H1 (cell line): ENCODE measurements around the gene C20orf202. TPM values are rescaled to one million over a fixed set of nuclear protein-coding genes. Genes with fewer than 3 reads are reported as not detected.

Experiments
- CTCF ChIA-PET: fragments of 300-600 bp; sonication (Branson Sonifier 250); formaldehyde crosslinking; loops from one replicate; lab custom pipeline; 2021; ENCODE audit not compliant: partially characterized antibody; lab: Charles Lee
- POLR2A ChIA-PET: fragments of 300-600 bp; sonication (Branson Sonifier 250); formaldehyde crosslinking; loops from one replicate; lab custom pipeline; 2021; ENCODE audit warnings: inconsistent platforms; ENCODE audit not compliant: partially characterized antibody; lab: Charles Lee
- DNase-seq, 2 experiments: peaks; one replicate each; pipeline versions ENCODE4 v3.0.0 to v3.0.0-alpha.2; 2010 to 2022; ENCODE audit warnings: low spot score in 2 of 2, low read depth in 1 of 2, mixed read lengths in 1 of 2
- FAIRE-seq: peaks from 2 replicates; lab custom pipeline; 2011; peaks lifted over from hg19 to GRCh38; lab: Jason Lieb, UNC
- H2AFZ ChIP-seq: 2 replicates; pipeline ENCODE4 v1.8.1; 2012; ENCODE audit warnings: low read length, inconsistent platforms
- H2AK5ac ChIP-seq: 2 replicates; pipeline ENCODE4 v1.6.1; 2013; ENCODE audit warnings: low read depth, low read length
- H2BK120ac ChIP-seq: replicated peaks from 2 replicates; pipeline ENCODE3; 2013; ENCODE audit warnings: low read depth, low read length, inconsistent platforms
- H2BK12ac ChIP-seq: 2 replicates; pipeline ENCODE4 v1.6.1; 2013; ENCODE audit warnings: low read depth, low read length
- H2BK15ac ChIP-seq: 2 replicates; pipeline ENCODE4 v1.6.1; 2013; ENCODE audit warnings: low read length
- H2BK20ac ChIP-seq: 2 replicates; pipeline ENCODE4 v1.6.1; 2013; ENCODE audit warnings: low read length
- H2BK5ac ChIP-seq: 2 replicates; pipeline ENCODE4 v1.6.1; 2013; ENCODE audit warnings: low read depth, low read length
- H3K14ac ChIP-seq: 2 replicates; pipeline ENCODE4 v1.6.1; 2013; ENCODE audit warnings: inconsistent platforms; ENCODE audit not compliant: insufficient read length
- H3K18ac ChIP-seq: 2 replicates; pipeline ENCODE4 v1.6.1; 2013; ENCODE audit warnings: low read length; ENCODE audit errors: extremely low read depth
- H3K23ac ChIP-seq: 2 replicates; pipeline ENCODE4 v1.6.1; 2013; ENCODE audit warnings: inconsistent platforms; ENCODE audit not compliant: insufficient read length
- H3K23me2 ChIP-seq: 2 replicates; pipeline ENCODE4 v1.6.1; 2013; ENCODE audit warnings: low read depth, low read length
- H3K27ac ChIP-seq: 2 replicates; pipeline ENCODE4 v1.6.1; 2011; ENCODE audit warnings: low read depth, low read length, inconsistent platforms
- H3K27me3 ChIP-seq, 4 experiments: replicated peaks in 1 of 4; 1 replicate in 1 of 4; 2 replicates in 3 of 4; pipeline versions ENCODE4 v1.6.1 to v1.8.1; 2011 to 2013; ENCODE audit warnings: low read length in 3 of 4, mild to moderate bottlenecking in 3 of 4, inconsistent platforms in 2 of 4, mixed read lengths in 2 of 4, moderate library complexity in 1 of 4; ENCODE audit not compliant: control insufficient read depth in 3 of 4, insufficient read depth in 3 of 4; ENCODE audit errors: extremely low read depth in 1 of 4
- H3K36me3 ChIP-seq, 4 experiments: 2 replicates each; pipeline versions ENCODE4 v1.6.1 to v1.8.1; 2011 to 2013; ENCODE audit warnings: mild to moderate bottlenecking in 4 of 4, low read length in 3 of 4, moderate library complexity in 2 of 4, control low read depth in 1 of 4, inconsistent platforms in 1 of 4; ENCODE audit not compliant: insufficient read depth in 4 of 4, control insufficient read depth in 2 of 4
- H3K4ac ChIP-seq: replicated peaks from 2 replicates; pipeline ENCODE3; 2013; ENCODE audit warnings: low read length, low read depth, mixed read lengths, inconsistent platforms; ENCODE audit not compliant: insufficient read length
- H3K4me1 ChIP-seq, 4 experiments: replicated peaks in 1 of 4; 1 replicate in 1 of 4; 2 replicates in 3 of 4; pipeline versions ENCODE4 v1.6.1 to v1.8.1; 2011 to 2013; ENCODE audit warnings: low read length in 3 of 4, inconsistent platforms in 2 of 4, mixed read lengths in 1 of 4; ENCODE audit not compliant: insufficient read depth in 4 of 4, control insufficient read depth in 3 of 4
- H3K4me2 ChIP-seq, 2 experiments: 2 replicates each; pipeline versions ENCODE4 v1.6.1 to v1.8.1; 2011 to 2013; ENCODE audit warnings: low read depth in 2 of 2, low read length in 2 of 2, control low read depth in 1 of 2, inconsistent platforms in 1 of 2, mild to moderate bottlenecking in 1 of 2; ENCODE audit not compliant: insufficient read depth in 1 of 2
- H3K4me3 ChIP-seq, 4 experiments: fragments of 200-600, 300-600 bp in 1 of 4; sonication (generic), shearing (Covaris generic), sonication (Bioruptor Twin) in 1 of 4; 2 replicates each; pipeline versions ENCODE4 v1.5.1 to v1.8.1; 2011 to 2016; ENCODE audit warnings: low read length in 4 of 4, low read depth in 3 of 4, control low read depth in 2 of 4, inconsistent platforms in 2 of 4, mild to moderate bottlenecking in 2 of 4, mixed read lengths in 1 of 4, moderate library complexity in 1 of 4; ENCODE audit not compliant: insufficient read depth in 2 of 4; ENCODE audit errors: extremely low read depth in 1 of 4
- H3K56ac ChIP-seq: replicated peaks from 2 replicates; pipeline ENCODE3; 2013; ENCODE audit warnings: low read depth, mild to moderate bottlenecking, mixed read lengths, low read length, inconsistent platforms; ENCODE audit not compliant: insufficient read length
- H3K79me1 ChIP-seq: 2 replicates; pipeline ENCODE4 v1.6.1; 2013; ENCODE audit warnings: low read depth, low read length, control low read depth
- H3K79me2 ChIP-seq, 2 experiments: 2 replicates each; pipeline versions ENCODE4 v1.6.1 to v1.8.1; 2012 to 2013; ENCODE audit warnings: low read length in 2 of 2, mild to moderate bottlenecking in 2 of 2, inconsistent platforms in 1 of 2; ENCODE audit not compliant: insufficient read depth in 2 of 2, control insufficient read depth in 1 of 2
- H3K9ac ChIP-seq, 4 experiments: replicated peaks in 1 of 4; 1 replicate in 1 of 4; 2 replicates in 3 of 4; pipeline versions ENCODE4 v1.6.1 to v1.8.1; 2011 to 2013; ENCODE audit warnings: low read depth in 3 of 4, low read length in 3 of 4, control low read depth in 2 of 4, mild to moderate bottlenecking in 2 of 4, moderate library complexity in 2 of 4, inconsistent platforms in 1 of 4; ENCODE audit errors: extremely low read depth in 1 of 4
- H3K9me3 ChIP-seq, 2 experiments: 2 replicates each; pipeline versions ENCODE4 v1.6.1 to v1.8.1; 2012 to 2013; ENCODE audit warnings: mild to moderate bottlenecking in 2 of 2, moderate library complexity in 2 of 2, control low read depth in 1 of 2, inconsistent platforms in 1 of 2, low read depth in 1 of 2, low read length in 1 of 2, mixed read lengths in 1 of 2; ENCODE audit not compliant: insufficient read depth in 2 of 2
- H4K20me1 ChIP-seq, 2 experiments: replicated peaks in 1 of 2; 2 replicates each; pipeline versions ENCODE3 to v1.8.1; 2011 to 2013; ENCODE audit warnings: inconsistent platforms in 2 of 2, low read length in 2 of 2, mild to moderate bottlenecking in 1 of 2; ENCODE audit not compliant: insufficient read depth in 2 of 2, control insufficient read depth in 1 of 2
- H4K5ac ChIP-seq: 2 replicates; pipeline ENCODE4 v1.6.1; 2013; ENCODE audit warnings: low read length, low read depth, mixed read lengths, inconsistent platforms; ENCODE audit not compliant: insufficient read length
- H4K8ac ChIP-seq: 2 replicates; pipeline ENCODE4 v1.8.0; 2013; ENCODE audit warnings: mild to moderate bottlenecking, moderate library complexity, low read length, inconsistent platforms; ENCODE audit not compliant: insufficient read depth; ENCODE audit errors: extremely low read depth
- H4K91ac ChIP-seq: replicated peaks from 2 replicates; pipeline ENCODE3; 2013; ENCODE audit warnings: low read length, mixed read lengths, inconsistent platforms; ENCODE audit not compliant: insufficient read length
- BCL11A ChIP-seq, 2 experiments: IDR thresholded peaks; one replicate each; pipeline ENCODE4 v1.6.1; 2011; ENCODE audit warnings: low read depth in 2 of 2, low read length in 2 of 2, mild to moderate bottlenecking in 2 of 2
- CTBP2 ChIP-seq: IDR thresholded peaks from 2 replicates; pipeline ENCODE4 v1.7.0; 2011; ENCODE audit warnings: borderline replicate concordance, mild to moderate bottlenecking, moderate library complexity, mixed read lengths, low read length; ENCODE audit not compliant: insufficient read depth, insufficient read length
- E2F6 ChIP-seq: IDR thresholded peaks from 2 replicates; pipeline ENCODE4 v1.6.1; 2012; ENCODE audit warnings: inconsistent platforms
- EP300 ChIP-seq, 2 experiments: IDR thresholded peaks; 1 replicate in 1 of 2; 2 replicates in 1 of 2; pipeline ENCODE4 v1.6.1; 2011 to 2012; ENCODE audit warnings: low read depth in 2 of 2, low read length in 2 of 2, mild to moderate bottlenecking in 2 of 2, borderline replicate concordance in 1 of 2, inconsistent platforms in 1 of 2, moderate library complexity in 1 of 2
- JUN ChIP-seq: IDR thresholded peaks from 2 replicates; pipeline ENCODE4 v1.6.1; 2011; ENCODE audit warnings: low read depth, mild to moderate bottlenecking, improper control_type of control experiment, low read length
- MAFK ChIP-seq: IDR thresholded peaks from 2 replicates; pipeline ENCODE4 v1.6.1; 2012; ENCODE audit warnings: low read depth, mild to moderate bottlenecking, improper control_type of control experiment, low read length
- NANOG ChIP-seq: IDR thresholded peaks from 2 replicates; pipeline ENCODE4 v1.6.1; 2011; ENCODE audit warnings: low read length, low read depth, mild to moderate bottlenecking, inconsistent platforms; ENCODE audit not compliant: insufficient read depth, poor library complexity, severe bottlenecking
- PHF8 ChIP-seq: fragments of 200-600 bp; sonication (generic); conservative IDR thresholded peaks from 2 replicates; pipeline ENCODE4 v1.7.1; 2012; ENCODE audit warnings: low read depth, mild to moderate bottlenecking, inconsistent platforms, low read length, moderate library complexity
- POLR2A ChIP-seq, 2 experiments: IDR thresholded peaks; 1 replicate in 1 of 2; 2 replicates in 1 of 2; pipeline ENCODE4 v1.6.1; 2011; ENCODE audit warnings: low read depth in 2 of 2, low read length in 2 of 2, mild to moderate bottlenecking in 2 of 2; ENCODE audit errors: control extremely low read depth in 1 of 2
- YY1 ChIP-seq: IDR thresholded peaks from 2 replicates; pipeline ENCODE4 v1.6.1; 2011; ENCODE audit warnings: low read depth, mild to moderate bottlenecking, low read length
- WGBS, 2 experiments: shearing (Covaris generic) in 1 of 2; methylation state at CpG; one replicate each; pipeline versions ENCODE4 v1.1.6 to v1.1.7; 2013 to 2015; ENCODE audit warnings: low lambda C conversion rate in 2 of 2, mixed read lengths in 2 of 2, inconsistent platforms in 1 of 2, low coverage in 1 of 2, missing lambda C conversion rate in 1 of 2; ENCODE audit not compliant: insufficient replicate concordance in 2 of 2, insufficient coverage in 1 of 2, insufficient read length in 1 of 2; ENCODE audit errors: extremely low coverage in 1 of 2, missing lambda C conversion rate in 1 of 2; 5-methylcytosine and 5-hydroxymethylcytosine counted together
- polyA plus RNA-seq, 7 experiments: library from polyadenylated mRNA; depleted of rRNA in 3 of 7; stranded (reverse) in 5 of 7; unstranded in 2 of 7; fragments of >200 nt in 5 of 7; fragments of 200-250 nt in 2 of 7; gene quantifications; 1 replicate in 5 of 7; 2 replicates in 1 of 7; 4 replicates in 1 of 7; pipeline versions ENCODE4 v1.2.1 to v1.2.3, GENCODE V29; 2011 to 2013; ENCODE audit warnings: missing spikeins in 2 of 7, mixed read lengths in 2 of 7
- total RNA-seq: library from RNA; stranded (reverse); fragmentation: NEBNext Ultra II Directional; extraction: Animal tissue kit (Norgen Biotek cat#: 25700); gene quantifications from 2 replicates; pipeline ENCODE4 v1.2.1, GENCODE V29; 2021
- TF ChIP-seq, protein P1 (sequence below): IDR thresholded peaks from 2 replicates; pipeline ENCODE4 v1.6.1; 2012; ENCODE audit warnings: low read length, inconsistent platforms

C20orf202 gene
- total and polyA plus RNA-seq, 2 of the 8 experiments (the other 6 are each of a cell fraction or from before 2014, with no cell fraction given), result 0.12 TPM; not detected in 1

DNA sequence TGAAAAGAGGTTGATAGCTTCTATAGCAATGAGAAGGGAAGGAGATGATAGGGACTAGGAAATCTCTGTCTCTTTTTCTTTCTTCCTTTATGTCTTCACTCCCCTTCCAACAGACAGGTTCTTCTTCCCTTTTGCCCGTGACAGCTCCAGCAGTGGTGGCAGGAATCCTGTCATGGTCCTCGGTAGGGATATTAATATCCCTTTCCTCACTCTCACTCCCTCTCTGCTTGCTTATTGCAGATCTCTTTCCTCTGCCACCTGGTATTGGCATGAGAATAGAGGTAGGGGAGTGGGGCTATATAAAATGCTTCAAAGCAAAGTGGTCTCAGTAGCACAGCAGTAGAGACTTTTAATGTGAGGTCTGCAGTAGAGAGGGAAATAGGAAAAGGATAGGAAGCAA, 42.3 kb downstream of the C20orf202 start:
- H3K27ac ChIP-seq, result no peak overlapping the region
- H2BK12ac ChIP-seq, result no peak overlapping the region
- H3K18ac ChIP-seq, result no peak overlapping the region
- no peak overlapping the region for H3K14ac ChIP-seq
- H3K36me3 ChIP-seq, result no peaks in the 10 kb centered on the region
- FAIRE-seq, result no peak
- no peak overlapping the region for H3K23ac ChIP-seq
- H2BK20ac ChIP-seq, result no peak overlapping the region
- H3K4me1 ChIP-seq, result no peaks in the 10 kb centered on the region
- WGBS, 2 experiments, result 79% methylated on average over 2 of the region's 2 CpGs; no CpG with 5 or more reads in 1 of the 2 experiments
- H3K27me3 ChIP-seq, result no peaks in the 10 kb centered on the region
- no peak overlapping the region for H3K4ac ChIP-seq
- no peak overlapping the region for H4K8ac ChIP-seq
- H3K23me2 ChIP-seq, result no peaks in the 10 kb centered on the region
- DNase-seq, result no peak
- POLR2A ChIA-PET, result no interaction called here
- H2AK5ac ChIP-seq, result no peak overlapping the region
- H2AFZ ChIP-seq, result no peak overlapping the region
- no peak overlapping the region for H3K4me3 ChIP-seq
- H3K79me2 ChIP-seq, result no peaks in the 10 kb centered on the region
- H3K4me2 ChIP-seq, result no peak overlapping the region
- H2BK15ac ChIP-seq, result no peak overlapping the region
- no peaks in the 10 kb centered on the region for H3K9me3 ChIP-seq
- no peak overlapping the region for H2BK5ac ChIP-seq
- CTCF ChIA-PET, result interaction anchor here (1.0 kb wide), 1 partner anchor 9 kb away, joined by 3 read pairs; no protein-coding TSS in a partner anchor
- H3K56ac ChIP-seq, result no peak overlapping the region
- H4K5ac ChIP-seq, result no peak overlapping the region
- no peak overlapping the region for H3K9ac ChIP-seq
- H4K91ac ChIP-seq, result no peak overlapping the region
- no peak overlapping the region for H2BK120ac ChIP-seq
- no peaks in the 10 kb centered on the region for H4K20me1 ChIP-seq
- no peaks in the 10 kb centered on the region for H3K79me1 ChIP-seq
- no peak for TF ChIP-seq EP300 (IDR thresholded peaks at IDR 0.05; ENCODE audit: borderline replicate concordance in 1 of 2, low read depth in 2 of 2, low read length in 2 of 2)
- TF ChIP-seq POLR2A (IDR thresholded peaks at IDR 0.05; ENCODE audit: control extremely low read depth in 1 of 2, low read depth in 2 of 2, low read length in 2 of 2), result no peak
- no peak for TF ChIP-seq PHF8
- no peak for TF ChIP-seq BCL11A (IDR thresholded peaks at IDR 0.05; ENCODE audit: low read depth in 2 of 2, low read length in 2 of 2)
- TF ChIP-seq JUN, result no peak
- TF ChIP-seq YY1, result no peak
- no peak for TF ChIP-seq E2F6
- no peak for TF ChIP-seq MAFK
- TF ChIP-seq NANOG, result no peak
- TF ChIP-seq CTBP2, result no peak
- TF ChIP-seq, protein P1, sequence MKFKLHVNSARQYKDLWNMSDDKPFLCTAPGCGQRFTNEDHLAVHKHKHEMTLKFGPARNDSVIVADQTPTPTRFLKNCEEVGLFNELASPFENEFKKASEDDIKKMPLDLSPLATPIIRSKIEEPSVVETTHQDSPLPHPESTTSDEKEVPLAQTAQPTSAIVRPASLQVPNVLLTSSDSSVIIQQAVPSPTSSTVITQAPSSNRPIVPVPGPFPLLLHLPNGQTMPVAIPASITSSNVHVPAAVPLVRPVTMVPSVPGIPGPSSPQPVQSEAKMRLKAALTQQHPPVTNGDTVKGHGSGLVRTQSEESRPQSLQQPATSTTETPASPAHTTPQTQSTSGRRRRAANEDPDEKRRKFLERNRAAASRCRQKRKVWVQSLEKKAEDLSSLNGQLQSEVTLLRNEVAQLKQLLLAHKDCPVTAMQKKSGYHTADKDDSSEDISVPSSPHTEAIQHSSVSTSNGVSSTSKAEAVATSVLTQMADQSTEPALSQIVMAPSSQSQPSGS, result no peak
